KG1 (cell line): ENCODE measurements around the gene KLHDC4.
"Not testable (repeated sequence)": the region's sequence is repeated elsewhere in the genome, so short reads cannot be mapped to it uniquely, and the experiment has no call there.

Experiments used
- DNase-seq: peaks from one replicate; lab custom pipeline; 2025; lab: John Stamatoyannopoulos, UW

The KLHDC4 gene

GRCh38 chr16:87742781-87743490 is 22.9 kb downstream of the KLHDC4 start:
- DNase-seq, result no peak

- DNase-seq, result no peak
Measured at GRCh38 chr16:87741700-87742415, 23.9 kb downstream of the KLHDC4 start.

- DNase-seq, result no peak
Measured at GRCh38 chr16:87740909-87741424, 24.8 kb downstream of the KLHDC4 start.

GRCh38 chr16:87740441-87740840 is 25.3 kb downstream of the KLHDC4 start:
- no peak for DNase-seq

- no peak for DNase-seq
Measured at GRCh38 chr16:87739801-87740200, 26.0 kb downstream of the KLHDC4 start.

- no peak for DNase-seq
Measured at GRCh38 chr16:87736008-87736382, 29.8 kb downstream of the KLHDC4 start.

GRCh38 chr16:87735270-87736007 is 30.3 kb downstream of the KLHDC4 start:
- DNase-seq, result no peak

- DNase-seq, result no peak
Measured at GRCh38 chr16:87734644-87735043, 31.1 kb downstream of the KLHDC4 start.

- DNase-seq, result no peak
Measured at GRCh38 chr16:87733190-87733589, 32.6 kb downstream of the KLHDC4 start.

- no peak for DNase-seq
Measured at GRCh38 chr16:87731607-87732006, 34.2 kb downstream of the KLHDC4 start.

GRCh38 chr16:87729266-87729954 is 36.4 kb downstream of the KLHDC4 start:
- no peak for DNase-seq

- DNase-seq, result no peak
Measured at GRCh38 chr16:87728026-87728425, 37.8 kb downstream of the KLHDC4 start.

- no peak for DNase-seq
Measured at GRCh38 chr16:87727346-87727745, 38.4 kb downstream of the KLHDC4 start.

- DNase-seq, result not testable (repeated sequence)
Measured at GRCh38 chr16:87726577-87726976, 39.2 kb downstream of the KLHDC4 start.

GRCh38 chr16:87725596-87726235 is 40.1 kb downstream of the KLHDC4 start:
- DNase-seq, result no peak

- no peak for DNase-seq
Measured at GRCh38 chr16:87724490-87725291, 41.1 kb downstream of the KLHDC4 start.

GRCh38 chr16:87723226-87723623 is 42.6 kb downstream of the KLHDC4 start:
- no peak for DNase-seq

GRCh38 chr16:87722590-87723225 is 43.1 kb downstream of the KLHDC4 start:
- no peak for DNase-seq

- DNase-seq, result no peak
Measured at GRCh38 chr16:87721622-87722585, 43.9 kb downstream of the KLHDC4 start.
